Measurements from ENCODE around the gene ACTG1. TPM values are rescaled to one million over a fixed set of nuclear protein-coding genes. Genes with fewer than 3 reads are reported as not detected.
A peak's percentile ranks its signal among the peaks of the same experiment; 100 is the strongest.

The ACTG1 gene
- 1,000 to 10,000 TPM; 2,309 to 2,547 TPM for total RNA-seq
- 1,000 to 10,000 TPM; 1,438 to 2,310 TPM for polyA plus RNA-seq
- long read RNA-seq, donor 1, transcript ACTG1-214 (7 exons, 1,720 nt) = minor isoform, 203 of 7,140 reads
- long read RNA-seq, donor 1, transcript ACTG1-210 (5 exons, 2,256 nt) = minor isoform, 121 of 7,140 reads
- long read RNA-seq, donor 1, transcript ACTG1-212 (4 exons, 1,698 nt) = minor isoform, 133 of 7,140 reads
- long read RNA-seq, donor 1, transcript ACTG1-206 (6 exons, 1,919 nt) = major isoform, 6,291 of 7,140 reads
- long read RNA-seq, donor 1, partial matches to known transcripts = 52 of 7,140 reads
- long read RNA-seq, donor 1, other reads (novel, unspliced or antisense) = 172 of 7,140 reads
- long read RNA-seq, donor 2, transcript ACTG1-207 (3 exons, 1,678 nt) = minor isoform, 64 of 1,817 reads
- long read RNA-seq, donor 2, transcript ACTG1-210 (5 exons, 2,256 nt) = minor isoform, 25 of 1,817 reads
- long read RNA-seq, donor 2, transcript ACTG1-212 (4 exons, 1,698 nt) = minor isoform, 76 of 1,817 reads
- long read RNA-seq, donor 2, transcript ACTG1-206 (6 exons, 1,919 nt) = major isoform, 1,465 of 1,817 reads
- long read RNA-seq, donor 2, partial matches to known transcripts = 52 of 1,817 reads
- long read RNA-seq, donor 2, other reads (novel, unspliced or antisense) = 98 of 1,817 reads

- no peaks in the 10 kb centered on the region for H3K9me3 ChIP-seq (ENCODE audit: control insufficient read depth, low read length)
- peak within 1 kb of the TSS; percentile 95 to 97 for H3K4me3 ChIP-seq (ENCODE audit: low read length in 2 of 2)
- intact Hi-C loops (cut with DNase I) = no loop called here
- peaks cover 0 to 19% of the 10 kb centered on the region in 2 donors for H3K36me3 ChIP-seq (ENCODE audit: control insufficient read depth in 1 of 2, insufficient read depth in 2 of 2, low read length in 1 of 2)
- ATAC-seq (ENCODE audit: low FRiP score) (peak; percentile 81), DNase-seq (peak; percentile 96)
- H3K4me1 ChIP-seq (ENCODE audit: control insufficient read depth in 1 of 2, insufficient read depth in 2 of 2, low read length in 2 of 2) = no peaks in the 10 kb centered on the region
- 0 to 1% methylated on average over 77 to 111 of the region's 111 CpGs for WGBS, 2 donors
- H3K27me3 ChIP-seq (ENCODE audit: control insufficient read depth in 1 of 2, insufficient read depth in 2 of 2, low read length in 1 of 2) = peaks cover 0 to 2% of the 10 kb centered on the region in 2 donors
- H3K27ac ChIP-seq (ENCODE audit: low read depth in 1 of 2, low read length in 2 of 2) = peak within 1 kb of the TSS; percentile 97 to 100
These were observed at the start of gene ACTG1 for GRCh38 chr17:81512562-81513371. TSS of gene ACTG1 (minus strand) at chr17:81512799. CDS start at chr17:81512354, 445 bp downstream.

- H3K9me3 ChIP-seq (ENCODE audit: control insufficient read depth, low read length) = no peaks in the 10 kb centered on the region
- peaks cover 0 to 4% of the 10 kb centered on the region in 2 donors for H3K36me3 ChIP-seq (ENCODE audit: control insufficient read depth in 1 of 2, insufficient read depth in 2 of 2, low read length in 1 of 2)
- H3K4me1 ChIP-seq (ENCODE audit: control insufficient read depth in 1 of 2, insufficient read depth in 2 of 2, low read length in 2 of 2) = no peaks in the 10 kb centered on the region
- H3K27me3 ChIP-seq (ENCODE audit: control insufficient read depth in 1 of 2, insufficient read depth in 2 of 2, low read length in 1 of 2) = no peaks in the 10 kb centered on the region
- ATAC-seq (ENCODE audit: low FRiP score) = no peak
- H3K27ac ChIP-seq (ENCODE audit: low read depth in 1 of 2, low read length in 2 of 2) = no peak overlapping the region
- no peak overlapping the region for H3K4me3 ChIP-seq (ENCODE audit: low read length in 2 of 2)
- WGBS, 2 donors = 77 to 80% methylated on average over 4 of the region's 4 CpGs
- intact Hi-C loops (cut with DNase I) = no loop called here
- no peak for DNase-seq
These were observed 48.9 kb upstream of the ACTG1 start for GRCh38 chr17:81561494-81561885.

- peaks cover 0 to 4% of the 10 kb centered on the region in 2 donors for H3K36me3 ChIP-seq (ENCODE audit: control insufficient read depth in 1 of 2, insufficient read depth in 2 of 2, low read length in 1 of 2)
- H3K9me3 ChIP-seq (ENCODE audit: control insufficient read depth, low read length) = no peaks in the 10 kb centered on the region
- no peak overlapping the region for H3K4me3 ChIP-seq (ENCODE audit: low read length in 2 of 2)
- WGBS, 2 donors = 58 to 67% methylated on average over 25 to 27 of the region's 27 CpGs
- intact Hi-C loops (cut with DNase I) = loop anchor here in 1 of 2 donors (5.0 kb wide), 1 partner anchor 38 kb away; no protein-coding TSS in a partner anchor
- no peaks in the 10 kb centered on the region for H3K4me1 ChIP-seq (ENCODE audit: control insufficient read depth in 1 of 2, insufficient read depth in 2 of 2, low read length in 2 of 2)
- peak; percentile 57 for ATAC-seq (ENCODE audit: low FRiP score)
- H3K27ac ChIP-seq (ENCODE audit: low read depth in 1 of 2, low read length in 2 of 2) = no peak overlapping the region
- no peaks in the 10 kb centered on the region for H3K27me3 ChIP-seq (ENCODE audit: control insufficient read depth in 1 of 2, insufficient read depth in 2 of 2, low read length in 1 of 2)
- no peak for DNase-seq
These were observed 46.6 kb upstream of the ACTG1 start for GRCh38 chr17:81558941-81559806.

GRCh38 chr17:81558115-81558468, 45.5 kb upstream of the ACTG1 start:
- H3K9me3 ChIP-seq (ENCODE audit: control insufficient read depth, low read length) = no peaks in the 10 kb centered on the region
- H3K36me3 ChIP-seq (ENCODE audit: control insufficient read depth in 1 of 2, insufficient read depth in 2 of 2, low read length in 1 of 2) = peaks cover 0 to 4% of the 10 kb centered on the region in 2 donors
- no peaks in the 10 kb centered on the region for H3K27me3 ChIP-seq (ENCODE audit: control insufficient read depth in 1 of 2, insufficient read depth in 2 of 2, low read length in 1 of 2)
- no peak overlapping the region for H3K27ac ChIP-seq (ENCODE audit: low read depth in 1 of 2, low read length in 2 of 2)
- intact Hi-C loops (cut with DNase I) = loop anchor here in 1 of 2 donors (5.0 kb wide), 1 partner anchor 39 kb away; no protein-coding TSS in a partner anchor
- no peak overlapping the region for H3K4me3 ChIP-seq (ENCODE audit: low read length in 2 of 2)
- ATAC-seq (ENCODE audit: low FRiP score) (no peak), DNase-seq (no peak)
- H3K4me1 ChIP-seq (ENCODE audit: control insufficient read depth in 1 of 2, insufficient read depth in 2 of 2, low read length in 2 of 2) = no peaks in the 10 kb centered on the region
- WGBS, 2 donors = 86 to 89% methylated on average over 12 of the region's 12 CpGs

GRCh38 chr17:81557276-81558114, 44.9 kb upstream of the ACTG1 start:
- ATAC-seq (ENCODE audit: low FRiP score) (no peak), DNase-seq (no peak)
- Histone ChIP-seq H3K9me3 (ENCODE audit: control insufficient read depth, low read length) (no peaks in the 10 kb centered on the region), H3K4me3 (ENCODE audit: low read length in 2 of 2) (no peak overlapping the region), H3K27me3 (ENCODE audit: control insufficient read depth in 1 of 2, insufficient read depth in 2 of 2, low read length in 1 of 2) (no peaks in the 10 kb centered on the region), H3K36me3 (ENCODE audit: control insufficient read depth in 1 of 2, insufficient read depth in 2 of 2, low read length in 1 of 2) (peaks cover 0 to 4% of the 10 kb centered on the region in 2 donors), H3K4me1 (ENCODE audit: control insufficient read depth in 1 of 2, insufficient read depth in 2 of 2, low read length in 2 of 2) (no peaks in the 10 kb centered on the region), H3K27ac (ENCODE audit: low read depth in 1 of 2, low read length in 2 of 2) (no peak overlapping the region)
- intact Hi-C loops (cut with DNase I) = loop anchor here in 1 of 2 donors (5.0 kb wide), 1 partner anchor 40 kb away; no protein-coding TSS in a partner anchor
- 75 to 79% methylated on average over 21 of the region's 21 CpGs for WGBS, 2 donors

- Histone ChIP-seq H3K36me3 (ENCODE audit: control insufficient read depth in 1 of 2, insufficient read depth in 2 of 2, low read length in 1 of 2) (peaks cover 0 to 4% of the 10 kb centered on the region in 2 donors), H3K4me1 (ENCODE audit: control insufficient read depth in 1 of 2, insufficient read depth in 2 of 2, low read length in 2 of 2) (no peaks in the 10 kb centered on the region), H3K4me3 (ENCODE audit: low read length in 2 of 2) (no peak overlapping the region), H3K27ac (ENCODE audit: low read depth in 1 of 2, low read length in 2 of 2) (no peak overlapping the region), H3K27me3 (ENCODE audit: control insufficient read depth in 1 of 2, insufficient read depth in 2 of 2, low read length in 1 of 2) (no peaks in the 10 kb centered on the region), H3K9me3 (ENCODE audit: control insufficient read depth, low read length) (no peaks in the 10 kb centered on the region)
- ATAC-seq (ENCODE audit: low FRiP score) (no peak), DNase-seq (no peak)
- intact Hi-C loops (cut with DNase I) = loop anchor here in 1 of 2 donors (5.0 kb wide), 1 partner anchor 40 kb away; no protein-coding TSS in a partner anchor
- 87 to 89% methylated on average over 6 of the region's 6 CpGs for WGBS, 2 donors
These were observed 44.3 kb upstream of the ACTG1 start for GRCh38 chr17:81556863-81557262.

GRCh38 chr17:81556175-81556691, 43.6 kb upstream of the ACTG1 start:
- no peak for ATAC-seq (ENCODE audit: low FRiP score)
- intact Hi-C loops (cut with DNase I) = loop anchor here in 1 of 2 donors (5.0 kb wide), 1 partner anchor 41 kb away; no protein-coding TSS in a partner anchor

More at GRCh38 chr17:81556175-81556691, 43.6 kb upstream of the ACTG1 start:
- H3K4me3 ChIP-seq (ENCODE audit: low read length in 2 of 2) = no peak overlapping the region
- H3K9me3 ChIP-seq (ENCODE audit: control insufficient read depth, low read length) = no peaks in the 10 kb centered on the region
- DNase-seq = no peak
- H3K4me1 ChIP-seq (ENCODE audit: control insufficient read depth in 1 of 2, insufficient read depth in 2 of 2, low read length in 2 of 2) = no peaks in the 10 kb centered on the region
- 73 to 74% methylated on average over 9 of the region's 9 CpGs for WGBS, 2 donors
- peaks cover 0 to 4% of the 10 kb centered on the region in 2 donors for H3K36me3 ChIP-seq (ENCODE audit: control insufficient read depth in 1 of 2, insufficient read depth in 2 of 2, low read length in 1 of 2)
- H3K27ac ChIP-seq (ENCODE audit: low read depth in 1 of 2, low read length in 2 of 2) = peak overlapping the region in 1 of 2 donors; percentile 37
- H3K27me3 ChIP-seq (ENCODE audit: control insufficient read depth in 1 of 2, insufficient read depth in 2 of 2, low read length in 1 of 2) = no peaks in the 10 kb centered on the region

Data from aorta (tissue), 5 donors.